Gastroesophageal sphincter (tissue), 4 donors: ENCODE data around the gene GOLT1B. TPM values are rescaled to one million over a fixed set of nuclear protein-coding genes. Genes with fewer than 3 reads are reported as not detected.
A peak's percentile ranks its signal among the peaks of the same experiment; 100 is the strongest.

Source experiments
- ATAC-seq: fragments of 150-250 bp; one replicate; pipeline ENCODE4 v1.9.1; 2016; ENCODE audit warnings: mild to moderate bottlenecking, moderate library complexity
- H3K27ac ChIP-seq, 4 donors: fragments of 200-600 bp; sonication (generic) in 3 of 4; 1 replicate in 3 of 4; 2 replicates in 1 of 4; pipeline ENCODE4 v1.5.1; 2016 to 2019
- H3K27me3 ChIP-seq: fragments of 200-600 bp; sonication (generic); one replicate; pipeline ENCODE4 v1.5.1; 2019
- H3K36me3 ChIP-seq, 2 donors: fragments of 200-600 bp; sonication (generic); one replicate each; pipeline ENCODE4 v1.5.1; 2019; ENCODE audit warnings: control low read depth in 1 of 2
- H3K4me1 ChIP-seq, 3 donors: fragments of 200-600 bp; sonication (generic); 1 replicate in 2 of 3; 2 replicates in 1 of 3; pipeline ENCODE4 v1.5.1; 2016 to 2019; ENCODE audit warnings: control low read depth in 2 of 3
- H3K4me3 ChIP-seq, 2 donors: fragments of 200-600 bp; sonication (generic); one replicate each; pipeline ENCODE4 v1.5.1; 2019; ENCODE audit warnings: mild to moderate bottlenecking in 1 of 2, moderate library complexity in 1 of 2
- H3K9me3 ChIP-seq, 3 donors: fragments of 200-600 bp; sonication (generic); one replicate each; pipeline ENCODE4 v1.5.1; 2017 to 2019; ENCODE audit warnings: control low read depth in 2 of 3
- CTCF ChIP-seq, 4 experiments: fragments of 200-600 bp in 2 of 4; fragments of 450-650 bp in 2 of 4; sonication (generic) in 1 of 4; IDR thresholded peaks; one replicate each; pipeline ENCODE4 v1.5.1; 2017 to 2019; ENCODE audit warnings: antibody characterized with exemption in 4 of 4, mild to moderate bottlenecking in 2 of 4, moderate library complexity in 2 of 4
- EP300 ChIP-seq: sonication (generic); formaldehyde crosslinking; IDR thresholded peaks from one replicate; pipeline ENCODE4 v1.6.1; 2017; ENCODE audit warnings: antibody characterized with exemption, mild to moderate bottlenecking
- POLR2A ChIP-seq, 2 donors: fragments of 450-650 bp; IDR thresholded peaks; one replicate each; pipeline ENCODE4 v1.6.1; 2017; ENCODE audit warnings: antibody characterized with exemption in 2 of 2, mild to moderate bottlenecking in 2 of 2, moderate library complexity in 1 of 2
- POLR2AphosphoS5 ChIP-seq: sonication (generic); formaldehyde crosslinking; IDR thresholded peaks from one replicate; pipeline ENCODE4 v1.6.1; 2017; ENCODE audit warnings: antibody characterized with exemption
- WGBS, 2 donors: methylation state at CpG; one replicate each; pipeline ENCODE4 v1.1.5; 2018; ENCODE audit warnings: low coverage in 1 of 2; 5-methylcytosine and 5-hydroxymethylcytosine counted together
- total RNA-seq, 4 donors: library from RNA; depleted of rRNA; stranded (reverse); fragments of >200 nt; gene quantifications; one replicate each; pipeline ENCODE4 v1.1.0, GENCODE V29; 2016

The GOLT1B gene
- total RNA-seq, 4 donors from 2014 or later, result 16.9 to 24.4 (median 20.9) TPM

- Histone ChIP-seq H3K36me3 (peaks cover 0 to 16% of the 10 kb centered on the region in 2 donors), H3K27ac (peak overlapping the region; percentile 62 to 89 (median 87)), H3K4me3 (peak overlapping the region; percentile 76 to 86), H3K4me1 (peaks cover 14 to 63% (median 17%) of the 10 kb centered on the region in 3 donors), H3K9me3 (no peaks in the 10 kb centered on the region), H3K27me3 (no peaks in the 10 kb centered on the region)
- ATAC-seq, result no peak
- TF ChIP-seq POLR2A (IDR thresholded peaks at IDR 0.05), result no peak
- TF ChIP-seq EP300, result no peak
- TF ChIP-seq CTCF (IDR thresholded peaks at IDR 0.05), result no peak
- TF ChIP-seq POLR2AphosphoS5, result no peak
- WGBS, 2 donors, result 0 to 2% methylated on average over 2 to 8 of the region's 14 CpGs
Observed at GRCh38 chr12:21502164-21502496, 541 bp downstream of the GOLT1B start.

DNA sequence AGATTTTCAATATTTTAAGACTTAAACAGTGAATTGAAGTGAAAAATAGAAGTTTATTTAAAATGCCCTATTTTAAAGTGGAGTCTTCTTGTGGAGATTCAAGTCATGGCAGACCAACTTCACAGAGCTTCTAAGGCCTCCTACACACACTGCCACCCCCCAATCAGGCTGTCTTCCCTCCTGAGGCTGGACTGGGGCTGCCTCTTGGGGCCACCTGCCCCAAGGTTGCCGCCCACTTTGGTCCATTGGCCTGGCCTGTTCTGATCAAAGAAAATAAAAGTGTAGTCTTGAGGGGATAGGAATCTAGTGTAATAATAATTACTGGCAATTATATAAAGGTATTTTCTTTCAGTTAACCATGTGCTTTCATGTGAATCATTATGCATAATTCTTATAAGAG is 1.3 kb downstream of the GOLT1B start:
- no peaks in the 10 kb centered on the region for H3K9me3 ChIP-seq
- no peak for TF ChIP-seq POLR2AphosphoS5
- no peak for TF ChIP-seq EP300
- no peak for TF ChIP-seq POLR2A (IDR thresholded peaks at IDR 0.05)
- no peak for TF ChIP-seq CTCF (IDR thresholded peaks at IDR 0.05)
- peaks cover under 1 to 13% of the 10 kb centered on the region in 2 donors for H3K36me3 ChIP-seq
- WGBS, 2 donors, result 100% methylated on average over 1 of the region's 1 CpG; no CpG with 5 or more reads in 1 of the 2 donors
- ATAC-seq, result no peak
- peaks cover 14 to 63% (median 17%) of the 10 kb centered on the region in 3 donors for H3K4me1 ChIP-seq
- H3K27ac ChIP-seq, result no peak overlapping the region
- peak overlapping the region in 1 of 2 donors; percentile 86 for H3K4me3 ChIP-seq
- no peaks in the 10 kb centered on the region for H3K27me3 ChIP-seq

DNA sequence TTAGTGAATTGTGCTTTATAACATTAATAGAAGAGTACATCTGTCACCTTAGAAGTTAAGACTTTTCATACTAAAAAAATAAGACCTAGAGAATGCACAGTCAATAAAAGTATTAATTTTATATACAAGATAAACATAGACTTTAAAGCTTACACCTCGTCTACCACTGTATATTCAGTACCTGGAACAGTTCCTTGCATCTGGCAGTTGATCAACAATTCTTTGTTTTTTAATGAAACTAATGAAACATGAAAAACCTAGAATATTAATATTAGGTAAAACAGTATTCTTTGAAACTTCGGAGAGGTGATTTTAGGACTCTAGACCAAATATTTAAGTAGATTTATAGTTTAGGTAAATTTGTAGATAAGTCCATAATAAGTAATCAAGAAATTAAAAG is 4.3 kb downstream of the GOLT1B start:
- no peak overlapping the region for H3K4me3 ChIP-seq

GRCh38 chr12:21507849-21508248 is 6.3 kb downstream of the GOLT1B start:
- 56 to 69% methylated on average over 2 of the region's 2 CpGs for WGBS, 2 donors
- H3K27me3 ChIP-seq, result no peaks in the 10 kb centered on the region
- TF ChIP-seq EP300 (no peak), POLR2AphosphoS5 (no peak), POLR2A (IDR thresholded peaks at IDR 0.05) (no peak), CTCF (IDR thresholded peaks at IDR 0.05) (no peak)

More for the DNA sequence above, 4.3 kb downstream of the GOLT1B start:
- H3K27me3 ChIP-seq, result no peaks in the 10 kb centered on the region
- peaks cover 0 to 38% (median 10%) of the 10 kb centered on the region in 3 donors for H3K4me1 ChIP-seq
- no peak for ATAC-seq
- H3K36me3 ChIP-seq, result peaks cover 5 to 28% of the 10 kb centered on the region in 2 donors
- H3K9me3 ChIP-seq, result no peaks in the 10 kb centered on the region
- WGBS, 2 donors, result 33 to 67% methylated on average over 2 of the region's 2 CpGs
- TF ChIP-seq CTCF (IDR thresholded peaks at IDR 0.05), result no peak
- TF ChIP-seq POLR2AphosphoS5, result no peak
- TF ChIP-seq POLR2A (IDR thresholded peaks at IDR 0.05), result no peak
- TF ChIP-seq EP300, result no peak
- H3K27ac ChIP-seq, result no peak overlapping the region

GRCh38 chr12:21509768-21510167 is 8.2 kb downstream of the GOLT1B start:
- Histone ChIP-seq H3K27me3 (no peaks in the 10 kb centered on the region), H3K9me3 (no peaks in the 10 kb centered on the region), H3K36me3 (peaks cover 5 to 62% of the 10 kb centered on the region in 2 donors), H3K4me1 (peaks cover 0 to 12% (median 0%) of the 10 kb centered on the region in 3 donors), H3K27ac (no peak overlapping the region), H3K4me3 (no peak overlapping the region)
- 31 to 50% methylated on average over 2 of the region's 2 CpGs for WGBS, 2 donors
- TF ChIP-seq POLR2A (IDR thresholded peaks at IDR 0.05) (no peak), CTCF (IDR thresholded peaks at IDR 0.05) (no peak), POLR2AphosphoS5 (no peak), EP300 (no peak)
- ATAC-seq, result no peak

More at GRCh38 chr12:21507849-21508248, 6.3 kb downstream of the GOLT1B start:
- no peak overlapping the region for H3K27ac ChIP-seq
- no peaks in the 10 kb centered on the region for H3K9me3 ChIP-seq
- H3K36me3 ChIP-seq, result peaks cover 5 to 43% of the 10 kb centered on the region in 2 donors
- H3K4me1 ChIP-seq, result peaks cover 0 to 31% (median 5%) of the 10 kb centered on the region in 3 donors
- no peak overlapping the region for H3K4me3 ChIP-seq
- ATAC-seq, result no peak
